GM18867 (cell line): ENCODE data around the gene INVS.
"Not testable (repeated sequence)": the region's sequence is repeated elsewhere in the genome, so short reads cannot be mapped to it uniquely, and the experiment has no call there.

Experiments used
- ATAC-seq: cut with Tn5 transposase; IDR thresholded peaks from one replicate; pipeline ENCODE4 v1.9.1; 2021; ENCODE audit warnings: mild to moderate bottlenecking, moderate library complexity; ENCODE audit not compliant: unreplicated experiment

The INVS gene

DNA sequence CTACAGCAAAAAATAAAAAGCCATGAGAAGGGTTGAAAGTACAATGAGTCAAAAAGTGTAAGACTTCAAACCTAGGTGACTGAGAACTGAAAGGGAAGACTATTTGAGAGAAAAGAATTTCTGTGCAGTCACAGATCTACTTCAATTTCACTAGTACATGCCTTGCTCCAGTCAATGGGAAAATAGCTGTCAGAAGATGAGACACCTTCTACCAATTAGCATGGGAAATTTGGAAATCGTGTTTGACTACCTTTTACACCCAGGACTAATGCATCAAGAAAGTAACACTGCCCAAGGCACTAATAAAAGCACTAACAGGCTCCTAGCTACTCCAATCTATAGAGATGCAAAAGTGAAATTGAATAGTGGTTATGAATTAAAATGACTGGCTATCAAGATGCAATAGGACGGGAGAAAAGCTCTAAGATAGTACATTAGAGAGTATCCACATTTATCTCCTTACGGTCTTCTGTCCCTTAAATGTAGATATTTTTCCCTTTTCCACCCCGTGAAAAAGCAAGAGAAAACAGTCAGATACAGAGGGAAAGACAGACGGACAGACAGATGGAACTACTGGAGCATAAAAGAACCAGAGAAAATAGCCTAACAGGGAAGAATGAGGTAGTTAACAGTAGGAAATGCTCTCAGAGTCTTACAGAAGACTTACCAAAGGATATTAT is 15.5 kb upstream of the INVS start:
- peak; percentile 47 for ATAC-seq

GRCh38 chr9:100084128-100084453 is 15.0 kb upstream of the INVS start:
- ATAC-seq = peak; percentile 67

DNA sequence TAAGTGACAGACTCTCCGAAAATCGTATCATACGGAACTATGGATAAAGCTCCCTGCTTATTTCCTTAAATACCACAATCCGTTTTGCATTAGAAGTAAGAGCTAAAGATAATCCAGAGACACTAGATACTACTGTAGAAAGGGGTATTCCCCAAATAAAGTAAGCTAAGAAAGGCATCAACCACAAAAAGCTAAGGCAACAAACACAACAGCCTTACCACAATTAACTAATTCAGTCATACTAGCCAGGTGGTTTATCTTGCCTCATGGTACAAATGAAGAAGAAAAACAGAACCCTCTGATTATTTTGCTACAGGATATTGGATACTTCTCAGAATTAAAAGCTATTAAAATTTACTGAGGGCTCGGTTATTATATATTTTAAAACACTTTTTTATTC is 14.3 kb upstream of the INVS start:
- peak; percentile 82 for ATAC-seq

DNA sequence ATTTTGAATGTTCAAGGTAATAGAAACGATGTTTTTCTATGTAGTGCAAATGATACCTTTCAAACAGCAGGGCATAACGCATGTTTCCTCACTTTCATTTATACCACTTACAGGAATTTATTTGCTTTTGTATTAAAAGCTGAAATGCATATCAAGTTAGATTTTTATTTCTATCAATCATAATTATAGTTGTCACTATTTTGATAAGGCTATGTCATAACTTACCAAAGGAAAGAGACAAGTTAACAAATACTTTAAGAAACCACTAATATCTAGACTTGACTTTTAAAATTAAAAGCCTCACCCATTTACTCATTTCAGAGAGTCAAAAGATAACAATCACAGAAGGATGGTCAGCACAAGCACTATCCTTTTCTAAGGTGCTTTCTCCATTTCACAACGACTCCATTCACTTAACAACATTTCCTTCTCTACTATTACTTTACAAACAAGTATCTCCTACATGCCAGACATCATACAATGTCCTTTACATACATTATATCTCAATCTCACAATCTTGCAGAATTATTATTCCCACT is 12.9 kb upstream of the INVS start:
- no peak for ATAC-seq

DNA sequence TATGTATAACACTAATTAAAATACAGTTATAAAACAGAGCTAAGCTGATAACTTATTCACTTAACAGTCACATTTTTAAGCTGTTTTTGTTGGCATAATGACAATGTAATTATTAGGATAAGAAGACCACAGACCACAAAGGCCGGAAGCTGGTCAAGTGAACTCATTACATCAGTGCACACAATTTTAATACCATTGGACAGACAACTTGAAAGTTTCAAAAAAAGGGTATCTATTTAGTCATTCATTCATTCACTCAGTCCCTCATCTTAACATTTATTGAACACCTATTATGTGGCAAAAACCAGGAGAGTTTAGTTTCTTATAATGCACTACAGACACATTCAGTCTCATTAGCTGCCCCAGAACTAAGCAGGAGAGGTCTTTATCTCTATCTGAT is 11.8 kb upstream of the INVS start:
- ATAC-seq = no peak

- no peak for ATAC-seq
These were observed 10.8 kb upstream of the INVS start for GRCh38 chr9:100088202-100088601.

DNA sequence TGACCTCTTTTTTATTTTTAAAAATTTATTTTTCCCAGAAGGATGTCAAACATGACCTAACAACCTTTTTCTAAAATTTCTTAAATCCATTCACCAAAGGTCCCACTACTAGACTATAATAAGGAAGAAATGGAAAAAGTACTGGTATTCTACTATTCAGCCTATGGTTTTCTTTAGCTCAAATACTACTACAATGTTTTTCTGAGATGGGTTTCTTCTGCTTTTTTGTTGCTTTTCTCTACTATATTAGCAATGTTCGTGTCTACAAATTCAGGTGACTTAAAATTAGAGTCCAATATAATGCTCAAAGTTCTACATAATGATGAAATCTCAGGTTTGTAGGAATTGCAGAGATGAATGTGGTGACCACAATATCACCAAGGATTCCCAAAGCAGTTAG is 8.2 kb upstream of the INVS start:
- no peak for ATAC-seq

GRCh38 chr9:100091650-100092049 is 7.4 kb upstream of the INVS start:
- no peak for ATAC-seq

DNA sequence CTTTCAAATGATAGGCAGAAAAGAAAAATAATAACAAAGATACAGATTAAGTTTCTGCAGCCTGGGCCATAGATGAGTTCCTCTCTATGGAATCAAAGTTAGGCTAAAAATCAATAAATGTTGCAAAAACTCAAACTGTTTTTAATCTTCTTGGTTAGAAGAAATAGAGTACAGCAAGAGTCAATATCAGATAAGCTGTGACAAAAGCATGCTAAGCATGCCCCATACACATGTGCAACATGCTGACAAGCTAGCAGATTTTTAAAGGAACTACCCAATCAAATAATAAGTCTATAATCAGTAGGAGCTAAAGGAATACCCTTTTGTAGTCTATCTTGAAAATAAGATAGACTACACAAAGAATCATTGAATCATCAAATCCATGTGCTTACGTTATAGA is 7.0 kb upstream of the INVS start:
- ATAC-seq = no peak

GRCh38 chr9:100094411-100094810 is 4.6 kb upstream of the INVS start:
- ATAC-seq = not testable (repeated sequence)

DNA sequence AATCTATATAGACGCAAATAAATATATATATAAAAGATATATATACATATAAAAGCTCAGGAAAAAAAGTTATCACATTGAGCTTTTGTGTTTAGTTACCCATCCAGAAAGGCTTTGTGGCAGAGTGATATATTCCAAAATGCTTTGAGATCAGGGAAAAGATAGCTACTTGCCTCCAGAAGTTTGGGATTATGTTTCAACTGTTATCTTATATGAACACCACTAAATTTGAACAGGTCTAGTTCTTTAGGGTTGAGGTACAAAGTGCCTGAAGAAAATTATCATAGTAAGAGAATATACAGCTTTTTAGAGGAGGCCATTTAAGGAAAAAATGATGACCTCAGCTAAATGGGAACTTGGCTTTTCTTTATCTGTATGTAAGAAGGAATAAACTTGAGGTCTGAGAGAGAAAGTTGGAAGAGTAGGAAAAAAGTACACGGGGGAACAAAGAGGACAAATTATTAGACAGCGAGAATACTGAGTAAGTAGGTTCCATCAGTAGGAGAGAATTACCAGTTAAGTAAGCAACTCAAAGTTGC is 2.6 kb upstream of the INVS start:
- no peak for ATAC-seq

GRCh38 chr9:100098046-100098886 is 777 bp upstream of the INVS start:
- peak; percentile 15 for ATAC-seq

- peak; percentile 2 for ATAC-seq
These were observed 639 bp downstream of the INVS start for GRCh38 chr9:100099722-100100042.

DNA sequence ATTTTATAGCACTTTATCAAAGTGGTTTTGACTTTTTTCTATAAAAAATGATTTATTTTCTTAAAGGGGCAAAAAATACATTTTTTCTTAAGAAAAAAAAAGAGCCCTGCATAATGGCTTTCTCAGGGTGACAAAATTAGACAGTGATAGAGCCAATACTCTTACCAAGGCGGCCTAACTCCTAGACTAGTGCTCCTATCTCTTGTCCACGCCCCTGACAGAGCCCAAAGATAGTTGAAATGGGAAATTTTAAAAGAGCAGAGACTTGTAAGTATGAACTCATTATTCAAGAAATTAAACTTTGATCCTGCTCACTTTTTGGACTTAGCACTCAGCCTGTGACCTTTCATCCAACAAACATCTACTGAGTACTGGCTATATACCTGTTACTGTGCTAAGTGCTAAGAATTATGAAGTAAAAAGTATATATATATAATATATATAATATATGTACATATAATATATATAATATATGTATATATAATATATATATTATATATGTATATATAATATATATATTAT is 1.2 kb downstream of the INVS start:
- no peak for ATAC-seq

GRCh38 chr9:100101608-100102007 is 2.6 kb downstream of the INVS start:
- ATAC-seq = no peak

DNA sequence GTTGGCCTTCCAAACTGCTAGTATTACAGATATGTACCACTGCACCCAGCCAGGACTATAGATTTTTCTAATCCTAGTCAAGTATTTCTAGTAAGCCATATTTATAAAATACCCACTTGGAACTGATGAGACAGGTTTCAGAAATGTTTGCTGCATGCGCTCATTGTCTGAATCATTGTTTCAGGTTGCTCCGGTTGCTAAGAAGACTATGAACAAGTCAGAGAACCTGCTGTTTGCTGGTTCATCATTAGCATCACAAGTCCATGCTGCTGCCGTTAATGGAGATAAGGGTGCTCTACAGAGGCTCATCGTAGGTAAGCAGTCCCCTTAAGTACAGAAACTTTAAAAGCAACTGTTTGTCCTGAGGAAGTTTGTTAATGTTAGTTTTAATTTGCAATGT is 5.3 kb downstream of the INVS start:
- ATAC-seq = no peak

GRCh38 chr9:100105861-100106260 is 6.8 kb downstream of the INVS start:
- no peak for ATAC-seq

GRCh38 chr9:100106616-100107015 is 7.6 kb downstream of the INVS start:
- ATAC-seq = no peak

GRCh38 chr9:100108559-100108958 is 9.5 kb downstream of the INVS start:
- ATAC-seq = no peak

DNA sequence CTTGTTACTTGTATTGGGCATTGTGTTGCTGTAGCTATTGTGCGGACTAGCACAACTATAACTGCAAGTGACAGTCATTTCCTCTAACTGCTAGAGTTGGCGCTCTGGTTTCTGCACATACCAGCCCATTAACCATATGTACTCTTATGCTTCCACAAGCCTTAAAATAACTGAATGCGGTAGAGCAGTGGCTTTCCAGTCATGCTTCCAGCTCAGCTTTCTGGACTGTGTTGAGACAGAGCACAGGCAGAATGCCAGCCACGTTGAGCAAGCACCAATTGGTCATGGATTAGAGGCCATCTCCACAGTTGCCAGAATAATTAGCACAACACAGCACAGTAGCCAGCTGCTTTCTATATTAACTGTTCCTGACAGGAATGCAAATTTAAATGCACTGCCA is 12.2 kb downstream of the INVS start:
- no peak for ATAC-seq

DNA sequence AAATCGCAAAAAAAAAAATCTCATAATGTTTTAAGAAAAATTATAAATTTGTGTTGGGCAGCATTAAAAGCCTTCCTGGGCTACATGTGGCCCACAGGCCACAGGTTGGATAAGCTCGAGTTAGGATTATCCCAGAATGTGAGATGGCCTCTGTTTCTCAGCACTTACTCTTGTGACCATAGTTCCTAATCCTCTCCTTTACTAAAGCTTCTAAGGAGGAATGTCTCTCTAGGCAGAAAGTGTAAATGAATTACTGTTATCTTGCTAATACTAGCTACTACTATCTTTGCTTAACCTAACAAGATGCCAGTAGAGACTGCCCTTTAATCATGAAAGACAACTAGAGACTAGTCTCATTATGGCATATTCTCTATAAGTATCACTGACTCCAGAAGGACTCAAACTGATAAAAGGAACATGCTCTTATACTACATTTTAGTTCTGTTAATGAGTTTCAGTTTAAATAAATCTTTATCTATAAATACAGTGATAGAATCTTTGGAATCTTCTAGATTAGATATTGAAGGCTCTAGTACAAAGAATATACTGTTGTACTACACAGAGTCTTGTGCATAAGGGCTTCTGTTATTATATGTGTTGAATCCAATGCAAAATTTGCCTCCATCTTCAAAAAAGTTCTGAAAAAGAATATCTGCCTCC is 13.8 kb downstream of the INVS start:
- no peak for ATAC-seq
